GM12891 (cell line): ENCODE measurements around the gene SARDH.

Experiments used
- POLR2A ChIP-seq: IDR thresholded peaks from 2 replicates; pipeline ENCODE4 v1.6.1; 2011; ENCODE audit warnings: low read depth, low read length, control low read depth
- POLR2AphosphoS5 ChIP-seq: IDR thresholded peaks from 2 replicates; pipeline ENCODE4 v1.6.1; 2011; ENCODE audit warnings: low read depth, low read length, control low read depth
- TAF1 ChIP-seq: IDR thresholded peaks from 2 replicates; pipeline ENCODE4 v1.6.1; 2011; ENCODE audit warnings: low read depth, low read length, control low read depth

- TF ChIP-seq POLR2AphosphoS5: no peak
- TF ChIP-seq TAF1: no peak
- TF ChIP-seq POLR2A: no peak
These were observed 40.9 kb upstream of the SARDH start for GRCh38 chr9:133779081-133779480.
